IMR-90 (cell line): ENCODE measurements around the gene ATXN10. TPM values are rescaled to one million over a fixed set of nuclear protein-coding genes. Genes with fewer than 3 reads are reported as not detected.
A peak's percentile ranks its signal among the peaks of the same experiment; 100 is the strongest.

Source experiments
- ATAC-seq: fragments of 200-7000 bp; cut with Tn5 transposase; 2 replicates; pipeline ENCODE4 v1.9.1; 2020; ENCODE audit warnings: low read depth, mild to moderate bottlenecking, moderate library complexity
- BruUV-seq: library from RNA; stranded (reverse); fragments of 400-500 nt; replicated peaks from 2 replicates; lab custom pipeline; 2021; lab: Mats Ljungman, UMichigan
- CTCF ChIA-PET: fragments of 300-600 bp; formaldehyde crosslinking; extraction: SDS; loops from one replicate; lab custom pipeline; 2021; ENCODE audit warnings: antibody characterized with exemption; lab: Yijun Ruan, JAX
- POLR2A ChIA-PET: fragments of 300-600 bp; sonication (Branson Sonifier 250); formaldehyde crosslinking; loops from one replicate; lab custom pipeline; 2022; ENCODE audit warnings: antibody characterized with exemption; ENCODE audit not compliant: unreplicated experiment; lab: Charles Lee
- DNase-seq: peaks from one replicate; pipeline ENCODE4 v3.0.0; 2013
- H2AFZ ChIP-seq: replicated peaks from 2 replicates; pipeline ENCODE3; 2013; ENCODE audit warnings: low read length, mild to moderate bottlenecking; ENCODE audit not compliant: poor library complexity
- H2AK5ac ChIP-seq: 2 replicates; pipeline ENCODE4 v1.6.1; 2013; ENCODE audit warnings: low read depth, low read length, inconsistent platforms
- H2AK9ac ChIP-seq: replicated peaks from 2 replicates; pipeline ENCODE3; 2013; ENCODE audit warnings: mild to moderate bottlenecking, low read depth, low read length, moderate library complexity; ENCODE audit not compliant: poor library complexity
- H2BK120ac ChIP-seq: 2 replicates; pipeline ENCODE4 v1.6.1; 2013; ENCODE audit warnings: low read depth, low read length, inconsistent platforms
- H2BK15ac ChIP-seq: 3 replicates; pipeline ENCODE4 v1.6.1; 2013; ENCODE audit warnings: low read depth, low read length, inconsistent platforms
- H2BK20ac ChIP-seq: 2 replicates; pipeline ENCODE4 v1.6.1; 2013; ENCODE audit warnings: low read depth, mild to moderate bottlenecking, inconsistent platforms, low read length, moderate library complexity
- H2BK5ac ChIP-seq: 2 replicates; pipeline ENCODE4 v1.6.1; 2013; ENCODE audit warnings: mild to moderate bottlenecking, low read depth, low read length, inconsistent platforms; ENCODE audit not compliant: poor library complexity, severe bottlenecking
- H3K14ac ChIP-seq: replicated peaks from 2 replicates; pipeline ENCODE4 v1.6.1; 2013; ENCODE audit warnings: low read depth, low read length, inconsistent platforms
- H3K18ac ChIP-seq: 2 replicates; pipeline ENCODE4 v1.6.1; 2013; ENCODE audit warnings: low read depth, low read length, control low read depth
- H3K23ac ChIP-seq: 2 replicates; pipeline ENCODE4 v1.6.1; 2013; ENCODE audit warnings: low read depth, low read length, inconsistent platforms
- H3K27ac ChIP-seq: 2 replicates; pipeline ENCODE4 v1.5.1; 2013; ENCODE audit warnings: mild to moderate bottlenecking, control low read depth, low read length; ENCODE audit not compliant: insufficient read depth
- H3K27me3 ChIP-seq: 2 replicates; pipeline ENCODE4 v1.6.1; 2013; ENCODE audit warnings: low read length; ENCODE audit not compliant: control insufficient read depth, insufficient read depth
- H3K36me3 ChIP-seq: 2 replicates; pipeline ENCODE4 v1.6.1; 2013; ENCODE audit warnings: low read length, mixed read lengths; ENCODE audit not compliant: control insufficient read depth, insufficient read depth
- H3K4ac ChIP-seq: 2 replicates; pipeline ENCODE4 v1.6.1; 2013; ENCODE audit warnings: low read depth, low read length, inconsistent platforms
- H3K4me1 ChIP-seq: 2 replicates; pipeline ENCODE4 v1.6.1; 2013; ENCODE audit warnings: low read length, mixed read lengths; ENCODE audit not compliant: control insufficient read depth, insufficient read depth
- H3K4me2 ChIP-seq: 2 replicates; pipeline ENCODE4 v1.6.1; 2013; ENCODE audit warnings: low read depth, mild to moderate bottlenecking, control low read depth, low read length, moderate library complexity
- H3K4me3 ChIP-seq: 2 replicates; pipeline ENCODE4 v1.5.1; 2013; ENCODE audit warnings: low read depth, mild to moderate bottlenecking, control low read depth, low read length, moderate library complexity; ENCODE audit not compliant: insufficient read depth
- H3K56ac ChIP-seq: 2 replicates; pipeline ENCODE4 v1.6.1; 2013; ENCODE audit warnings: low read length, inconsistent platforms; ENCODE audit not compliant: insufficient read depth; ENCODE audit errors: extremely low read depth
- H3K79me1 ChIP-seq, 2 experiments: 2 replicates each; pipeline ENCODE4 v1.6.1; 2013; ENCODE audit warnings: low read length in 2 of 2, inconsistent platforms in 1 of 2, low read depth in 1 of 2
- H3K9ac ChIP-seq: 2 replicates; pipeline ENCODE4 v1.6.1; 2013; ENCODE audit warnings: low read depth, low read length, control low read depth
- H3K9me1 ChIP-seq: 2 replicates; pipeline ENCODE4 v1.6.1; 2013; ENCODE audit warnings: low read length, inconsistent platforms; ENCODE audit not compliant: insufficient read depth
- H3K9me3 ChIP-seq: 2 replicates; pipeline ENCODE4 v1.6.1; 2013; ENCODE audit warnings: low read length; ENCODE audit not compliant: control insufficient read depth, insufficient read depth
- H4K20me1 ChIP-seq: 2 replicates; pipeline ENCODE4 v1.6.1; 2013; ENCODE audit warnings: low read length, inconsistent platforms; ENCODE audit not compliant: insufficient read depth
- H4K5ac ChIP-seq: 2 replicates; pipeline ENCODE4 v1.6.1; 2013; ENCODE audit warnings: mild to moderate bottlenecking, low read depth, low read length, control low read depth
- H4K8ac ChIP-seq, 2 experiments: 2 replicates each; pipeline ENCODE4 v1.6.1; 2013; ENCODE audit warnings: low read depth in 2 of 2, low read length in 2 of 2, control low read depth in 1 of 2, inconsistent platforms in 1 of 2
- H4K91ac ChIP-seq: 2 replicates; pipeline ENCODE4 v1.6.1; 2013; ENCODE audit warnings: low read depth, low read length, inconsistent platforms; ENCODE audit not compliant: insufficient read depth
- CEBPB ChIP-seq: IDR thresholded peaks from 2 replicates; pipeline ENCODE4 v1.6.1; 2012; ENCODE audit warnings: low read depth, low read length, improper control_type of control experiment
- CHD1 ChIP-seq: IDR thresholded peaks from 2 replicates; pipeline ENCODE4 v1.6.1; 2012; ENCODE audit warnings: low read depth, low read length, improper control_type of control experiment
- MAFK ChIP-seq: IDR thresholded peaks from 2 replicates; pipeline ENCODE4 v1.6.1; 2012; ENCODE audit warnings: low read depth, low read length, improper control_type of control experiment
- MAZ ChIP-seq: IDR thresholded peaks from 2 replicates; pipeline ENCODE4 v1.6.1; 2012; ENCODE audit warnings: low read depth, mild to moderate bottlenecking, low read length, improper control_type of control experiment, moderate library complexity, borderline replicate concordance
- MXI1 ChIP-seq: IDR thresholded peaks from 2 replicates; pipeline ENCODE4 v1.6.1; 2012; ENCODE audit warnings: low read depth, mild to moderate bottlenecking, low read length, moderate library complexity, borderline replicate concordance
- NFE2L2 ChIP-seq: fragments of 150-350 bp; IDR thresholded peaks from 2 replicates; pipeline ENCODE4 v1.6.1; 2016; ENCODE audit warnings: low read depth, mild to moderate bottlenecking, low read length
- POLR2A ChIP-seq: IDR thresholded peaks from 2 replicates; pipeline ENCODE4 v1.6.1; 2012; ENCODE audit warnings: mild to moderate bottlenecking, low read depth, low read length
- RAD21 ChIP-seq: IDR thresholded peaks from 2 replicates; pipeline ENCODE4 v1.6.1; 2012; ENCODE audit warnings: low read length, improper control_type of control experiment
- RCOR1 ChIP-seq: IDR thresholded peaks from 2 replicates; pipeline ENCODE4 v1.6.1; 2012; ENCODE audit warnings: mild to moderate bottlenecking, low read length, improper control_type of control experiment; ENCODE audit not compliant: insufficient replicate concordance
- SMC3 ChIP-seq: fragments of 150-350 bp; IDR thresholded peaks from 2 replicates; pipeline ENCODE4 v1.6.1; 2016; ENCODE audit warnings: low read depth, mild to moderate bottlenecking, antibody characterized with exemption, low read length, moderate library complexity
- USF2 ChIP-seq: fragments of 150-350 bp; IDR thresholded peaks from 2 replicates; pipeline ENCODE4 v1.6.1; 2017; ENCODE audit warnings: mild to moderate bottlenecking, antibody characterized with exemption, low read length, low read depth
- WGBS, 2 experiments: methylation state at CpG; one replicate each; pipeline versions ENCODE4 v1.1.5 to v1.1.7; 2013; ENCODE audit warnings: missing lambda C conversion rate in 2 of 2; ENCODE audit not compliant: insufficient read length in 1 of 2; ENCODE audit errors: extremely low coverage in 2 of 2; 5-methylcytosine and 5-hydroxymethylcytosine counted together
- dilution Hi-C: fragments of 300-500 bp; cut with HindIII; formaldehyde crosslinking; loops from one replicate; pipeline ENCODE4 v1.14.3; 2018; ENCODE audit warnings: low sequenced_read_pairs; ENCODE audit not compliant: unreplicated experiment
- in situ Hi-C: fragments of 300-500 bp; cut with MboI; formaldehyde crosslinking; loops from 3 replicates; pipeline ENCODE4 v1.14.3; 2019; ENCODE audit warnings: low sequenced_read_pairs, inconsistent platforms, mixed read lengths
- intact Hi-C: fragments of 100-400 bp; cut with micrococcal nuclease; formaldehyde crosslinking; loops from 2 replicates; pipeline ENCODE4 v1.10.0; 2022
- polyA plus RNA-seq, 3 experiments: library from polyadenylated mRNA; depleted of rRNA; stranded (reverse); fragments of >200 nt; gene quantifications; 2 replicates each; pipeline ENCODE4 v1.2.3, GENCODE V29; 2012; ENCODE audit warnings: low replicate concordance in 1 of 3
- total RNA-seq: library from RNA; depleted of rRNA; stranded (reverse); fragments of >200 nt; gene quantifications from 2 replicates; pipeline ENCODE4 v1.2.3, GENCODE V29; 2012

The ATXN10 gene
- total and polyA plus RNA-seq, 2 of the 4 experiments (the other 2 are of a cell fraction): 116 to 231 TPM

- WGBS, 2 experiments: no CpG with 5 or more reads among the region's 3 CpGs
- no peak overlapping the region for H2BK20ac ChIP-seq
- H3K4me2 ChIP-seq: peak overlapping the region; percentile 57; the same call in 1 of the 2 replicates
- H3K27me3 ChIP-seq: no peaks in the 10 kb centered on the region
- H2BK5ac ChIP-seq: peak overlapping the region; percentile 74
- H4K91ac ChIP-seq: no peak overlapping the region
- H3K14ac ChIP-seq: no peak overlapping the region
- intact Hi-C loops: no loop called here
- ATAC-seq (no peak), DNase-seq (no peak)
- H3K27ac ChIP-seq: no peak overlapping the region
- 0 out of 2 replicates have a peak overlapping the region, but pooled peaks have one; percentile 26 for H2AK5ac ChIP-seq
- H2BK15ac ChIP-seq: 0 out of 3 replicates have a peak overlapping the region, but pooled peaks have one; percentile 8
- ChIA-PET CTCF (no interaction called here), POLR2A (interaction anchor here (1.7 kb wide), 1 partner anchor 39 kb away, joined by 9 read pairs; the partner anchor contains the start of gene ATXN10)
- H4K8ac ChIP-seq: no peak overlapping the region
- H3K23ac ChIP-seq: no peak overlapping the region
- no peak overlapping the region for H3K4me3 ChIP-seq
- H4K5ac ChIP-seq: no peak overlapping the region
- H4K20me1 ChIP-seq: peaks cover 58% of the 10 kb centered on the region
- BruUV-seq: no TSS peak
- H3K79me1 ChIP-seq: peaks cover 39 to 84% of the 10 kb centered on the region in 2 experiments
- no peak overlapping the region for H2AK9ac ChIP-seq
- no peak overlapping the region for H3K9ac ChIP-seq
- H3K9me1 ChIP-seq: peaks cover 28% of the 10 kb centered on the region
- dilution Hi-C loops: no loop called here
- H3K9me3 ChIP-seq: no peaks in the 10 kb centered on the region
- H3K56ac ChIP-seq: no peak overlapping the region
- no peak overlapping the region for H2BK120ac ChIP-seq
- TF ChIP-seq RAD21 (no peak), MAFK (no peak), CEBPB (no peak), SMC3 (no peak), USF2 (no peak), CHD1 (no peak), MAZ (no peak), MXI1 (no peak), POLR2A (no peak), RCOR1 (no peak), NFE2L2 (no peak)
- no peak overlapping the region for H3K4ac ChIP-seq
- no peak overlapping the region for H3K18ac ChIP-seq
- H2AFZ ChIP-seq: no peak overlapping the region
- H3K4me1 ChIP-seq: peaks cover 17% of the 10 kb centered on the region
- in situ Hi-C loops: no loop called here
- H3K36me3 ChIP-seq: peaks cover 16% of the 10 kb centered on the region
Measured at GRCh38 chr22:45710469-45710868, 38.8 kb downstream of the ATXN10 start.
